Upper lobe of left lung (tissue), 4 donors: ENCODE results near the gene STX17.

ENCODE experiments used
- EP300 ChIP-seq, 4 donors: sonication (generic); formaldehyde crosslinking; IDR thresholded peaks; one replicate each; pipeline ENCODE4 v1.5.1; 2017; ENCODE audit warnings: antibody characterized with exemption in 4 of 4, control low read depth in 2 of 4
- POLR2A ChIP-seq, 4 donors: fragments of 450-650 bp; IDR thresholded peaks; one replicate each; pipeline ENCODE4 v1.5.1; 2016 to 2017; ENCODE audit warnings: antibody characterized with exemption in 4 of 4, mild to moderate bottlenecking in 2 of 4
- POLR2AphosphoS5 ChIP-seq, 2 donors: sonication (generic); formaldehyde crosslinking; IDR thresholded peaks; one replicate each; pipeline ENCODE4 v1.5.1; 2017; ENCODE audit warnings: antibody characterized with exemption in 2 of 2
- TF ChIP-seq, protein P1 (sequence below), 6 experiments: fragments of 450-650 bp in 4 of 6; fragments of 200-600 bp in 2 of 6; sonication (generic) in 2 of 6; IDR thresholded peaks; one replicate each; pipeline ENCODE4 v1.5.1; 2016 to 2019; ENCODE audit warnings: antibody characterized with exemption in 6 of 6

DNA sequence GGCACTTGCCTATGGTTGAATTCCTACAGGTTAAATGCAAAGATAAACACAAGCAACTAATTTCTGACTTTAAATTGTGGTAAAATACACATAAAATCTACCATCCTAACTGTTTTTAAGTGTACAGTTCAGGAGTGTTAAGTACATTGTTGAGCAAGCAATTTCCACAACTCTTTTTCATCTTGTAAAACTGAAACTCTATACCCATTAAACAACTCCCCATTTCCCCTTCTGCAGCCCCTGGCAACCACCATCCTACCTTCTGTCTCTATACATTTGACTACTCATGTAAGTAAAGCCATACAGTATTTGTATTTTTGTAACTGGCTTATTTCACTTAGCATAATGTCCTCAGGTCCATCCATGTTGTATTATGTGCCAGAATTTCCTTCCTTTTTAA, 38.5 kb upstream of the STX17 start:
- TF ChIP-seq EP300 (IDR thresholded peaks at IDR 0.05) (no peak), POLR2A (IDR thresholded peaks at IDR 0.05) (no peak), POLR2AphosphoS5 (IDR thresholded peaks at IDR 0.05) (no peak)
- TF ChIP-seq, protein P1, sequence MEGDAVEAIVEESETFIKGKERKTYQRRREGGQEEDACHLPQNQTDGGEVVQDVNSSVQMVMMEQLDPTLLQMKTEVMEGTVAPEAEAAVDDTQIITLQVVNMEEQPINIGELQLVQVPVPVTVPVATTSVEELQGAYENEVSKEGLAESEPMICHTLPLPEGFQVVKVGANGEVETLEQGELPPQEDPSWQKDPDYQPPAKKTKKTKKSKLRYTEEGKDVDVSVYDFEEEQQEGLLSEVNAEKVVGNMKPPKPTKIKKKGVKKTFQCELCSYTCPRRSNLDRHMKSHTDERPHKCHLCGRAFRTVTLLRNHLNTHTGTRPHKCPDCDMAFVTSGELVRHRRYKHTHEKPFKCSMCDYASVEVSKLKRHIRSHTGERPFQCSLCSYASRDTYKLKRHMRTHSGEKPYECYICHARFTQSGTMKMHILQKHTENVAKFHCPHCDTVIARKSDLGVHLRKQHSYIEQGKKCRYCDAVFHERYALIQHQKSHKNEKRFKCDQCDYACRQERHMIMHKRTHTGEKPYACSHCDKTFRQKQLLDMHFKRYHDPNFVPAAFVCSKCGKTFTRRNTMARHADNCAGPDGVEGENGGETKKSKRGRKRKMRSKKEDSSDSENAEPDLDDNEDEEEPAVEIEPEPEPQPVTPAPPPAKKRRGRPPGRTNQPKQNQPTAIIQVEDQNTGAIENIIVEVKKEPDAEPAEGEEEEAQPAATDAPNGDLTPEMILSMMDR (IDR thresholded peaks at IDR 0.05), result no peak
